Liver (tissue), 3 donors: ENCODE data around the gene HOXC10.

Experiments
- CTCF ChIP-seq: fragments of 150-350 bp; IDR thresholded peaks from 2 replicates; pipeline ENCODE4 v1.5.1; 2017; ENCODE audit warnings: improper control_type of control experiment, low read depth, low read length; ENCODE audit not compliant: missing input control
- NR2F2 ChIP-seq: IDR thresholded peaks from 2 replicates; pipeline ENCODE4 v1.6.1; 2016; ENCODE audit warnings: antibody characterized with exemption
- donor health status: healthy.
- donor health status: healthy.

GRCh38 chr12:54025499-54026405 is 40.8 kb downstream of the HOXC10 start:
- no peak for TF ChIP-seq CTCF
- TF ChIP-seq NR2F2 = no peak
